Keratinocyte (primary cell): Measurements from ENCODE around the gene TEX51. TPM values are rescaled to one million over a fixed set of nuclear protein-coding genes. Genes with fewer than 3 reads are reported as not detected.

Source experiments
- DNase-seq: peaks from one replicate; pipeline ENCODE4 v3.0.0-alpha.2; 2011; ENCODE audit warnings: low read depth, missing footprints, low spot score
- FAIRE-seq: peaks from 2 replicates; lab custom pipeline; 2011; peaks lifted over from hg19 to GRCh38; lab: Jason Lieb, UNC
- H2AFZ ChIP-seq: 2 replicates; pipeline ENCODE4 v1.6.0; 2012; ENCODE audit warnings: low read length, control low read depth, inconsistent platforms; ENCODE audit not compliant: control insufficient read depth
- H3K27ac ChIP-seq: 2 replicates; pipeline ENCODE4 v1.5.1; 2011; ENCODE audit warnings: low read length; ENCODE audit not compliant: control insufficient read depth, insufficient read depth
- H3K27me3 ChIP-seq: 3 replicates; pipeline ENCODE4 v1.6.0; 2011; ENCODE audit warnings: low read length; ENCODE audit not compliant: control insufficient read depth, insufficient read depth; ENCODE audit errors: extremely low read depth
- H3K36me3 ChIP-seq, 2 experiments: 2 replicates in 1 of 2; 3 replicates in 1 of 2; pipeline ENCODE4 v1.5.1; 2011; ENCODE audit warnings: low read length in 2 of 2, mild to moderate bottlenecking in 1 of 2; ENCODE audit not compliant: control insufficient read depth in 2 of 2, insufficient read depth in 2 of 2; ENCODE audit errors: extremely low read depth in 1 of 2
- H3K4me1 ChIP-seq: 3 replicates; pipeline ENCODE4 v1.5.1; 2011; ENCODE audit warnings: low read length; ENCODE audit not compliant: control insufficient read depth, insufficient read depth; ENCODE audit errors: extremely low read depth
- H3K4me2 ChIP-seq: 3 replicates; pipeline ENCODE4 v1.6.0; 2011; ENCODE audit warnings: low read depth, low read length; ENCODE audit not compliant: control insufficient read depth, insufficient read depth; ENCODE audit errors: extremely low read depth
- H3K4me3 ChIP-seq, 3 experiments: fragments of 200-600 bp in 1 of 3; sonication (generic) in 1 of 3; 2 replicates in 2 of 3; 3 replicates in 1 of 3; pipeline ENCODE4 v1.5.1; 2011 to 2016; ENCODE audit warnings: low read length in 3 of 3, mild to moderate bottlenecking in 3 of 3, control low read depth in 2 of 3, inconsistent platforms in 1 of 3, low read depth in 1 of 3, mixed read lengths in 1 of 3, mixed run types in 1 of 3, moderate library complexity in 1 of 3; ENCODE audit not compliant: control insufficient read depth in 2 of 3, insufficient read depth in 2 of 3; ENCODE audit errors: extremely low read depth in 1 of 3
- H3K79me2 ChIP-seq: 2 replicates; pipeline ENCODE4 v1.6.0; 2012; ENCODE audit warnings: low read length; ENCODE audit not compliant: control insufficient read depth, insufficient read depth
- H3K9ac ChIP-seq: 3 replicates; pipeline ENCODE4 v1.6.0; 2011; ENCODE audit warnings: low read length; ENCODE audit not compliant: control insufficient read depth, insufficient read depth; ENCODE audit errors: extremely low read depth
- H3K9me1 ChIP-seq: 3 replicates; pipeline ENCODE4 v1.6.0; 2011; ENCODE audit warnings: low read length; ENCODE audit not compliant: control insufficient read depth, insufficient read depth; ENCODE audit errors: extremely low read depth
- H3K9me3 ChIP-seq: 2 replicates; pipeline ENCODE4 v1.5.1; 2012; ENCODE audit warnings: low read depth, low read length; ENCODE audit not compliant: control insufficient read depth
- H4K20me1 ChIP-seq: 3 replicates; pipeline ENCODE4 v1.6.0; 2011; ENCODE audit warnings: low read length; ENCODE audit not compliant: control insufficient read depth, insufficient read depth; ENCODE audit errors: extremely low read depth
- CTCF ChIP-seq, 3 experiments: IDR thresholded peaks in 1 of 3; conservative IDR thresholded peaks in 1 of 3; optimal IDR thresholded peaks in 1 of 3; 2 replicates in 2 of 3; 3 replicates in 1 of 3; pipeline versions ENCODE3 to v1.5.1; 2011; ENCODE audit warnings: low read length in 3 of 3, mild to moderate bottlenecking in 3 of 3, moderate library complexity in 2 of 3, control low read depth in 1 of 3, inconsistent platforms in 1 of 3; ENCODE audit not compliant: insufficient read depth in 2 of 3; ENCODE audit errors: extremely low read depth in 1 of 3
- EZH2 ChIP-seq: IDR thresholded peaks from one replicate; pipeline ENCODE4 v1.6.1; 2012; ENCODE audit warnings: inconsistent platforms, mild to moderate bottlenecking, low read length, moderate library complexity
- dilution Hi-C: fragments of 300-500 bp; cut with MboI; formaldehyde crosslinking; loops from one replicate; pipeline ENCODE4 v1.7.0; 2020; ENCODE audit warnings: low sequenced_read_pairs; ENCODE audit not compliant: extremely low pct_ligation_motif_present
- polyA plus RNA-seq, 5 experiments: library from polyadenylated mRNA; depleted of rRNA in 3 of 5; stranded (reverse) in 3 of 5; stranded (forward) in 1 of 5; unstranded in 1 of 5; fragments of >200 nt; gene quantifications; 1 replicate in 1 of 5; 2 replicates in 3 of 5; 3 replicates in 1 of 5; pipeline versions ENCODE4 v1.2.1 to v1.2.3, GENCODE V29; 2011 to 2012; ENCODE audit warnings: missing spikeins in 2 of 5, low read depth in 1 of 5, low replicate concordance in 1 of 5

The TEX51 gene
- polyA plus RNA-seq, 1 donor (not counting 4 experiments of a cell fraction or from before 2014, with no cell fraction given) = not detected

DNA sequence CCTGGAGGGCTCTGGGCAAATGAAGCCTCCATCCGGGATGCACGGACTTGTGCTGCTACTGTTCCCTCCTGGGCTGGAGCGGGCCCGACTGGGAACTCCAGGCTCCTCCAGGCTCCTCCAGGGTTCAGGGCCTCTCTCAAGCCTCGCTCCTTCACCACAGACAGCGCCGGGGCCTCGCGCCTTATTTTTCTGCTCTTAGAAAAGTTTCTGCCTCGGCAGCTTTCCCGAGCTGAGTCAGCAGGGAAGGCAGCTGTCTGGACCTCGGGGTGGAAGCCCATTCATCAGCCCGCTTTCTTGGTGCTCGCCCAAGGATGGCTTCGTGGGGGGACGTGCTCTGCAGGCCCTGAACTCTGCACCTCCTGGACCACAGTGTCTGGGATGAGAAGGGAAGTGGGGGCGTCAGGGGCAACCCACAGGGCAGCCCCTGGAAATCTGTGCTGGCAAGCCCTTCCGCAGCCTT is 12.9 kb upstream of the TEX51 start:
- Histone ChIP-seq H4K20me1 (no peaks in the 10 kb centered on the region), H3K36me3 (no peaks in the 10 kb centered on the region), H3K79me2 (no peaks in the 10 kb centered on the region), H3K4me3 (peak overlapping the region in 1 of 3 experiments; percentile 20), H3K9me3 (no peaks in the 10 kb centered on the region), H3K9me1 (no peaks in the 10 kb centered on the region), H2AFZ (no peak overlapping the region), H3K4me1 (no peaks in the 10 kb centered on the region), H3K9ac (no peak overlapping the region), H3K27me3 (no peaks in the 10 kb centered on the region), H3K4me2 (no peak overlapping the region), H3K27ac (no peak overlapping the region)
- no peak for FAIRE-seq
- no peak for DNase-seq
- dilution Hi-C loops = no loop called here
- TF ChIP-seq CTCF (optimal IDR thresholded peaks at IDR 0.05 in 1 of 3, IDR thresholded peaks at IDR 0.05 in 1 of 3, conservative IDR thresholded peaks at IDR 0.05 in 1 of 3; ENCODE audit: extremely low read depth in 1 of 3, insufficient read depth in 2 of 3, low read length in 3 of 3) = no peak
- no peak for TF ChIP-seq EZH2

- no peaks in the 10 kb centered on the region for H3K9me1 ChIP-seq
- FAIRE-seq = no peak
- no peaks in the 10 kb centered on the region for H4K20me1 ChIP-seq
- H2AFZ ChIP-seq = no peak overlapping the region
- H3K79me2 ChIP-seq = no peaks in the 10 kb centered on the region
- no peak overlapping the region for H3K9ac ChIP-seq
- H3K4me3 ChIP-seq = peak overlapping the region in 1 of 3 experiments; percentile 20
- no peaks in the 10 kb centered on the region for H3K36me3 ChIP-seq
- peak; percentile 37 to 86 (median 67) for TF ChIP-seq CTCF (optimal IDR thresholded peaks at IDR 0.05 in 1 of 3, IDR thresholded peaks at IDR 0.05 in 1 of 3, conservative IDR thresholded peaks at IDR 0.05 in 1 of 3; ENCODE audit: extremely low read depth in 1 of 3, insufficient read depth in 2 of 3, low read length in 3 of 3)
- TF ChIP-seq EZH2 = no peak
- DNase-seq = no peak
- H3K4me2 ChIP-seq = no peak overlapping the region
- dilution Hi-C loops = no loop called here
- no peaks in the 10 kb centered on the region for H3K4me1 ChIP-seq
- no peak overlapping the region for H3K27ac ChIP-seq
- H3K9me3 ChIP-seq = no peaks in the 10 kb centered on the region
- H3K27me3 ChIP-seq = no peaks in the 10 kb centered on the region
Observed at GRCh38 chr2:126886211-126886915, 12.3 kb upstream of the TEX51 start.
